HG02884 (cell line): Measurements from ENCODE around the gene CHPF2.

ENCODE experiments used
- ATAC-seq: cut with Tn5 transposase; IDR thresholded peaks from one replicate; pipeline ENCODE4 v1.9.1; 2021; ENCODE audit warnings: mild to moderate bottlenecking, moderate library complexity; ENCODE audit not compliant: unreplicated experiment

CHPF2 gene

GRCh38 chr7:151245360-151246101 is 13.2 kb downstream of the CHPF2 start:
- no peak for ATAC-seq

GRCh38 chr7:151246102-151246850 is 14.0 kb downstream of the CHPF2 start:
- no peak for ATAC-seq

- no peak for ATAC-seq
Observed at GRCh38 chr7:151246851-151247580, 14.7 kb downstream of the CHPF2 start.

GRCh38 chr7:151247611-151248345 is 15.5 kb downstream of the CHPF2 start:
- ATAC-seq: no peak

- no peak for ATAC-seq
Observed at GRCh38 chr7:151248346-151249033, 16.2 kb downstream of the CHPF2 start, which contains the start of gene SMARCD3. Gene SMARCD3 (minus strand): TSS chr7:151248694. CDS start chr7:151248562, 132 bp downstream.

- no peak for ATAC-seq
Observed at GRCh38 chr7:151249034-151249731, 16.9 kb downstream of the CHPF2 start.

- ATAC-seq: no peak
Observed at GRCh38 chr7:151249732-151250072, 17.4 kb downstream of the CHPF2 start.

- no peak for ATAC-seq
Observed at GRCh38 chr7:151250181-151251132, 18.2 kb downstream of the CHPF2 start.

GRCh38 chr7:151251328-151251688 is 19.0 kb downstream of the CHPF2 start:
- ATAC-seq: no peak

GRCh38 chr7:151251689-151252560 is 19.6 kb downstream of the CHPF2 start:
- ATAC-seq: no peak

- ATAC-seq: no peak
Observed at GRCh38 chr7:151252561-151252835, 20.2 kb downstream of the CHPF2 start.

- no peak for ATAC-seq
Observed at GRCh38 chr7:151252961-151253711, 20.9 kb downstream of the CHPF2 start.

GRCh38 chr7:151254316-151254715 is 22.0 kb downstream of the CHPF2 start:
- ATAC-seq: no peak

- no peak for ATAC-seq
Observed at GRCh38 chr7:151254851-151255250, 22.6 kb downstream of the CHPF2 start.

GRCh38 chr7:151255390-151255789 is 23.1 kb downstream of the CHPF2 start:
- no peak for ATAC-seq

GRCh38 chr7:151256410-151257045 is 24.2 kb downstream of the CHPF2 start:
- ATAC-seq: no peak

GRCh38 chr7:151257990-151258389 is 25.7 kb downstream of the CHPF2 start:
- no peak for ATAC-seq
